GM12874 (cell line): Measurements from ENCODE around the gene INTS1.

ENCODE experiments used
- TF ChIP-seq, protein P1 (sequence below): IDR thresholded peaks from 2 replicates; pipeline ENCODE4 v1.5.1; 2011; ENCODE audit warnings: low read depth, mild to moderate bottlenecking, control low read depth, low read length, moderate library complexity; ENCODE audit not compliant: insufficient read depth

INTS1 gene

DNA sequence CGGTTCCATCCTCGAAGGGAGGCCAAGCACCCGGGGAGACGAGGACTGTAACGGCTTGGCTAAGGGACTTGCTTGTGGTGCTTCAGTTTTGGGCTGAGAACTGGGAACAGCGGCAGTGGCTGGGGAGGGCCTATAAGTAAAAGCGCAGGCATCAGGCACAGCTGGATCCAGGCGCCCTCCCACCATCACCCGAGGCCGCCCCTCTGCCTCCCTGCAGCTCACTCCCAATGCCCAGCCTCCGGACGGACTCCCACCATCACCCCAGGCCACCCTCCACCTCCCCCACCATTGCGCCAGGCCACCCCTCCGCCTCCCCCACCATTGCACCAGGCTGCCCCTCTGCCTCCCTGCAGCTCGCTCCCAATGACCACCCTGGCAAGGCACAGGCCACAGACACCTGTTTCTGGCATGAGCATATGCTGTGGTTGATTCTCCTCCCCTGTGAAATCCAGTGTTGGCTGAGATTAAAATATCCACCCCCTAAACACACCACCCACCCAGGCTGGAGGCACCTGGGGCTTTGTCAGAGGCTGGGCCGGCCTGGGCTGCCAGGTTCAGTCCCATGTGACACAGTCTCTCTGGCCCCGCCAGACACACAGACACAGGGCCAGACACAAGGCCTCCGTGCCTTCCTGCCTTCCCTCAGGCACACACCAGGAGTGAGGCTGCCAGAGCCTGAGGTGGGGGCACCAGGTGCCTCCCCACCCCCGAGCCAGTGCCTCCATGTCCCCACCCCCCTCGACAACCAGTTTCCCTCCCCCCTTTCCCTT, 61.6 kb downstream of the INTS1 start:
- TF ChIP-seq, protein P1, sequence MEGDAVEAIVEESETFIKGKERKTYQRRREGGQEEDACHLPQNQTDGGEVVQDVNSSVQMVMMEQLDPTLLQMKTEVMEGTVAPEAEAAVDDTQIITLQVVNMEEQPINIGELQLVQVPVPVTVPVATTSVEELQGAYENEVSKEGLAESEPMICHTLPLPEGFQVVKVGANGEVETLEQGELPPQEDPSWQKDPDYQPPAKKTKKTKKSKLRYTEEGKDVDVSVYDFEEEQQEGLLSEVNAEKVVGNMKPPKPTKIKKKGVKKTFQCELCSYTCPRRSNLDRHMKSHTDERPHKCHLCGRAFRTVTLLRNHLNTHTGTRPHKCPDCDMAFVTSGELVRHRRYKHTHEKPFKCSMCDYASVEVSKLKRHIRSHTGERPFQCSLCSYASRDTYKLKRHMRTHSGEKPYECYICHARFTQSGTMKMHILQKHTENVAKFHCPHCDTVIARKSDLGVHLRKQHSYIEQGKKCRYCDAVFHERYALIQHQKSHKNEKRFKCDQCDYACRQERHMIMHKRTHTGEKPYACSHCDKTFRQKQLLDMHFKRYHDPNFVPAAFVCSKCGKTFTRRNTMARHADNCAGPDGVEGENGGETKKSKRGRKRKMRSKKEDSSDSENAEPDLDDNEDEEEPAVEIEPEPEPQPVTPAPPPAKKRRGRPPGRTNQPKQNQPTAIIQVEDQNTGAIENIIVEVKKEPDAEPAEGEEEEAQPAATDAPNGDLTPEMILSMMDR, result no peak

GRCh38 chr7:1441615-1442354, 62.4 kb downstream of the INTS1 start:
- TF ChIP-seq, protein P1, result no peak

GRCh38 chr7:1440620-1441019, 63.6 kb downstream of the INTS1 start:
- TF ChIP-seq, protein P1, result no peak

- TF ChIP-seq, protein P1, result no peak
Measured at GRCh38 chr7:1439373-1440363, 64.5 kb downstream of the INTS1 start.

DNA sequence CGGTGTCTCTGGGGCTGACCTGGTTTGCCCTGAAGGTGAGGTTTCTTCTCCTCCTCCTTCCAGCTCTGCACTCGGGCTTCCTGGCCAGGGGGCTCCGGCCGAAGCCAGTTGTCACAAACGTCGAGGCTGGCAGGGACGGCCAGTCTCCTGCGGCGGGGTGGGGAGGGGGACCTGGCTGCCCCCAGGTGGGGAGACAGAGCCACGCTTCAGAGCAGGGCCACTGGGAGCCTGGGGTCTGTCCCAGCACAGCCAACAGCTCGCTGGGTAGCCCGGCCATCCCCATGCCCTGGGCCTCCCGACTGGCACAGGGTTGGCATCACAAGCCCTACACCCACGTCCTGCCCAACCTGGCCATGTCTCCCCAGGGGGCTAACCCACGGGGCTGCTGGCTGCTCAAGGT, 65.4 kb downstream of the INTS1 start:
- TF ChIP-seq, protein P1, result no peak

- TF ChIP-seq, protein P1, result no peak
Measured at GRCh38 chr7:1438208-1438607, 66.0 kb downstream of the INTS1 start.
